ENCODE data around the gene GRK2.
"Not testable (repeated sequence)": the region's sequence is repeated elsewhere in the genome, so short reads cannot be mapped to it uniquely, and the experiment has no call there.

Gene GRK2

DNA sequence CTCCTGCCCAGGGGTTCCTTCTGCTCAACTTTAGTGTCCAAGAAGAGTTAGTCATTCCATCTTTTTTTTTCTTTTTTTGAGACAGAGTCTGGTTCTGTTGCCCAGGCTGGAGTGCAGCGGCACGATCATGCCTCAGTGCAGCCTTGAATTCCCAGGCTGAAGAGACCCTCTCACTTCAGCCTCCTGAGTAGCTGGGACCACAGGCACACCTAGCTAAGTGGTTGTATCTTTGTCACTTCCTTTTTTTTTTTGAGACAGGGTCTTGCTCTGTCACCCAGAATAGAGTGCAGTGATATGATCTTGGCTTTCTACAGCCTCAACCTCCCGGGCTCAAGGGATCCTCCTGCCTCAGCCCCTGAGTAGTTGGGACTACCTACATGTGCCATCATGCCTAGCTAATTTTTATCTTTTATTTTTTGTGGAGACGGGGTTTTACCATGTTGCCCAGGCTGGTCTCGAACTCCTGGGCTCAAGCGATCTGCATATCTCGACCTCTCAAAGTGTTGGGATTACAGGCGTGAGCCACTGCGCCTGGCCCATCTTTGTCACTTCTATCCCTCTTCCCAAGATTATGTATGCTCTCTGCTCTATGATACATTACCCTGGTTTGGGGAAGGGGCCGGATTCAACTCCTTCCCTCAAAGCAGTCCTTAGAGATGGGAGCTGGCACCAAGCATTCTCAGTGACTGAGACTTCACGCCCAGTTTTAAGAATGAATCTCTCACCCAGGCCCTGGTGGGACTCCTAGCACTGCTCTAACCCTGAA, 47.0 kb downstream of the GRK2 start:
- no peak for DNase-seq (ENCODE audit: insufficient read length)
- FAIRE-seq = no peak
- TF ChIP-seq POLR2A (IDR thresholded peaks at IDR 0.05; ENCODE audit: low read depth, low read length) (no peak), POLR2AphosphoS5 (IDR thresholded peaks at IDR 0.05; ENCODE audit: low read depth, low read length) (no peak), TAF1 (IDR thresholded peaks at IDR 0.05; ENCODE audit: borderline replicate concordance, low read depth, low read length) (no peak)

- TF ChIP-seq TAF1 (IDR thresholded peaks at IDR 0.05; ENCODE audit: borderline replicate concordance, low read depth, low read length) (no peak), POLR2A (IDR thresholded peaks at IDR 0.05; ENCODE audit: low read depth, low read length) (no peak), POLR2AphosphoS5 (IDR thresholded peaks at IDR 0.05; ENCODE audit: low read depth, low read length) (no peak)
- FAIRE-seq (no peak), DNase-seq (ENCODE audit: insufficient read length) (no peak)
Observed at GRCh38 chr11:67314218-67314617, 47.9 kb downstream of the GRK2 start.

DNA sequence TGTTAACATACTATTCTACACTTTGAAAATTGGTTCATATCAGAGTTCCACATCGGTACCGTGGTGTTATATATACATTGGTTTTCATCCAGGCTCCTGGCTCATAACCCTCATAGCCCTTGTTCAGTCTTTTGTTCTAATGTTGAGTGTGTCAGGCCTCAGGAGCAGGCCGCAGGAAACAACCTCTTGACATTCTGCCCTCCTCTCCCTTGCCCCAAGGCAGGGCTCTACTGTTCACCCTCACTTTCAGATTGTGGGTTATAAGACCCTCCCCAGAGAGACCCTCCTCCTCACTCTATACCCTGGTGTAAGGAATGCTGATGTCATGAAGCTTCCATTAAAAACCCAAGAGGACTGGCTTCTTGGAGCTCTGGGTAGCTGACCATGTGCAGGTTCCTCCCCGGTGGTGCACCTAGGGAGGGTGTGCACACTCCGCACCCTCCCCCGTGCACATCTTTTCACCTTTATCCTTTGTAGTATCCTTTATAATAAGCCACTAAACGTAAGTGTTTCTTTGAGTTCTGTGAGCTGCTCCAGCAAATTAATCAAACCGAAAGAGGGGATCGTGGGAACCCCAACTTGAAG, 49.1 kb downstream of the GRK2 start:
- no peak for FAIRE-seq

DNA sequence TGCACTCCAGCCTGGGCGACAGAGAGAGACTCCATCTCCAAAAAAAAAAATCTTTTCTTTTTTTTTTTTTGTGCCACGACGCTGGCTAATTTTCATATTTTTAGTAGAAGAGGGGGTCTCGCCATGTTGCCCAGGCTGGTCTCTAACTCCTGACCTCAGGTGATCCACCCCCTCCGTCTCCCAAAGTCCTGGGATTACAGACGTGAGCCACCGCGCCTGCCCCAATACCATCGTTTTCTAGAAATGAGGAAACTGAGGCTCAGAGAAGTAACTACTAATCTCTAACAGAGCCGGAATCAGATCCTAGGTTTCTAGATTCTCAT, 50.6 kb downstream of the GRK2 start:
- FAIRE-seq = no peak

More for the DNA sequence above, 49.1 kb downstream of the GRK2 start:
- no peak for TF ChIP-seq POLR2AphosphoS5 (IDR thresholded peaks at IDR 0.05; ENCODE audit: low read depth, low read length)
- no peak for TF ChIP-seq TAF1 (IDR thresholded peaks at IDR 0.05; ENCODE audit: borderline replicate concordance, low read depth, low read length)
- no peak for TF ChIP-seq POLR2A (IDR thresholded peaks at IDR 0.05; ENCODE audit: low read depth, low read length)
- no peak for DNase-seq (ENCODE audit: insufficient read length)

GRCh38 chr11:67317205-67317887, 51.1 kb downstream of the GRK2 start:
- peak; percentile 99 for FAIRE-seq
- peak; percentile 60; the same call in 1 of the 2 replicates for TF ChIP-seq POLR2A (IDR thresholded peaks at IDR 0.05; ENCODE audit: low read depth, low read length)
- TF ChIP-seq POLR2AphosphoS5 (IDR thresholded peaks at IDR 0.05; ENCODE audit: low read depth, low read length) = 0 out of 2 replicates have a peak, but pooled peaks have one; percentile 35
- 0 out of 2 replicates have a peak, but pooled peaks have one; percentile 46 for TF ChIP-seq TAF1 (IDR thresholded peaks at IDR 0.05; ENCODE audit: borderline replicate concordance, low read depth, low read length)

More for the DNA sequence above, 50.6 kb downstream of the GRK2 start:
- TF ChIP-seq POLR2AphosphoS5 (IDR thresholded peaks at IDR 0.05; ENCODE audit: low read depth, low read length) = no peak
- TF ChIP-seq POLR2A (IDR thresholded peaks at IDR 0.05; ENCODE audit: low read depth, low read length) = no peak
- no peak for TF ChIP-seq TAF1 (IDR thresholded peaks at IDR 0.05; ENCODE audit: borderline replicate concordance, low read depth, low read length)
- no peak for DNase-seq (ENCODE audit: insufficient read length)

GRCh38 chr11:67317888-67318555, 51.7 kb downstream of the GRK2 start:
- no peak for FAIRE-seq
- DNase-seq (ENCODE audit: insufficient read length) = no peak

More at GRCh38 chr11:67317205-67317887, 51.1 kb downstream of the GRK2 start:
- peak; percentile 97 for DNase-seq (ENCODE audit: insufficient read length)

GRCh38 chr11:67318876-67319275, 52.6 kb downstream of the GRK2 start:
- DNase-seq (ENCODE audit: insufficient read length); FAIRE-seq: not testable (repeated sequence)

More at GRCh38 chr11:67317888-67318555, 51.7 kb downstream of the GRK2 start:
- TF ChIP-seq POLR2AphosphoS5 (IDR thresholded peaks at IDR 0.05; ENCODE audit: low read depth, low read length) (no peak), TAF1 (IDR thresholded peaks at IDR 0.05; ENCODE audit: borderline replicate concordance, low read depth, low read length) (no peak), POLR2A (IDR thresholded peaks at IDR 0.05; ENCODE audit: low read depth, low read length) (no peak)

DNA sequence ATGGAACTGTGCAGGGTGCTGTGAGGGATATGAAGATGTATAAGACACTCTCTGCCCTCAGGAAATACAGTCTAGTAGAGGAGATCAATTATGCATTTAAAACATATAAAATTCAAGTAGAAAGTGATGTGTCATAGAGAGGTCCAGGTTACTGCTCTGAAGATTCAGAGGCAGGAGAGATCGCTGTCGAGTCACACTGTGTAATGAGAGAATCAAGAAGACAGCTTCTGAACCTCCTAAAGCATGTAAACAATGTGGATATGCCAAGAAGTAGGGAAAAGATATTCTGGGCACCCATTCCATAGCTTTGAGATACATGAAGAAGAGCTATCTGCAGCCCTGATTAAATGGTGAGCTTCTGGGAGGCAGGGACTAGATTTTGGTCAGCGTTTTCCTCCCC, 53.7 kb downstream of the GRK2 start:
- DNase-seq (ENCODE audit: insufficient read length) (no peak), FAIRE-seq (no peak)
- TF ChIP-seq POLR2AphosphoS5 (IDR thresholded peaks at IDR 0.05; ENCODE audit: low read depth, low read length) = no peak
- no peak for TF ChIP-seq TAF1 (IDR thresholded peaks at IDR 0.05; ENCODE audit: borderline replicate concordance, low read depth, low read length)
- TF ChIP-seq POLR2A (IDR thresholded peaks at IDR 0.05; ENCODE audit: low read depth, low read length) = no peak

GRCh38 chr11:67320691-67321090, 54.4 kb downstream of the GRK2 start:
- TF ChIP-seq POLR2A (IDR thresholded peaks at IDR 0.05; ENCODE audit: low read depth, low read length) (no peak), TAF1 (IDR thresholded peaks at IDR 0.05; ENCODE audit: borderline replicate concordance, low read depth, low read length) (no peak), POLR2AphosphoS5 (IDR thresholded peaks at IDR 0.05; ENCODE audit: low read depth, low read length) (no peak)
- DNase-seq (ENCODE audit: insufficient read length) (no peak), FAIRE-seq (no peak)

GRCh38 chr11:67321313-67321871, 55.1 kb downstream of the GRK2 start:
- TF ChIP-seq POLR2AphosphoS5 (IDR thresholded peaks at IDR 0.05; ENCODE audit: low read depth, low read length) (no peak), POLR2A (IDR thresholded peaks at IDR 0.05; ENCODE audit: low read depth, low read length) (no peak), TAF1 (IDR thresholded peaks at IDR 0.05; ENCODE audit: borderline replicate concordance, low read depth, low read length) (no peak)
- no peak for FAIRE-seq
- no peak for DNase-seq (ENCODE audit: insufficient read length)

DNA sequence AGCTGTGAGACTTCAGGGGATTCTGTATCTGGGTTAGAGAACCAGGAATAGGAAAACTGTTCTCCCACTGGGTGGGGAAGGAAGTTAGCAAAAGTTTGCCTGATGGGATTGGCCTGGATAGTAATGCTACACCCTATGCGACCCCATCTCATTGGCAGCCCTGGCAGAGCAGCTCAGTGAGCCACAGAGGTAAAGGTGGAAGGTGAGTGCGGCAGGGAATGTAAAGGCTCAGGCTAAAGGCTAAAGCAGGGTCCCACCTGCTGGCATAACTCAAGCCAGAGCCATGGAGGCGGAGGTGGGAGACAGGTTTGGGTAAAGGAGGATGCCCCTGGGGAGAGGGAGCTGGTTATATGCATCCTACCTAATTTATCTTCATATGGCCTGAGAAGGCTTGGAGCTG, 55.8 kb downstream of the GRK2 start:
- DNase-seq (ENCODE audit: insufficient read length) (no peak), FAIRE-seq (no peak)
- TF ChIP-seq POLR2A (IDR thresholded peaks at IDR 0.05; ENCODE audit: low read depth, low read length) (no peak), POLR2AphosphoS5 (IDR thresholded peaks at IDR 0.05; ENCODE audit: low read depth, low read length) (no peak), TAF1 (IDR thresholded peaks at IDR 0.05; ENCODE audit: borderline replicate concordance, low read depth, low read length) (no peak)

Measured in GM12892 (cell line).